ENCODE results near the gene SLC29A3.
"Not testable (repeated sequence)": the region's sequence is repeated elsewhere in the genome, so short reads cannot be mapped to it uniquely, and the experiment has no call there.

The SLC29A3 gene

DNA sequence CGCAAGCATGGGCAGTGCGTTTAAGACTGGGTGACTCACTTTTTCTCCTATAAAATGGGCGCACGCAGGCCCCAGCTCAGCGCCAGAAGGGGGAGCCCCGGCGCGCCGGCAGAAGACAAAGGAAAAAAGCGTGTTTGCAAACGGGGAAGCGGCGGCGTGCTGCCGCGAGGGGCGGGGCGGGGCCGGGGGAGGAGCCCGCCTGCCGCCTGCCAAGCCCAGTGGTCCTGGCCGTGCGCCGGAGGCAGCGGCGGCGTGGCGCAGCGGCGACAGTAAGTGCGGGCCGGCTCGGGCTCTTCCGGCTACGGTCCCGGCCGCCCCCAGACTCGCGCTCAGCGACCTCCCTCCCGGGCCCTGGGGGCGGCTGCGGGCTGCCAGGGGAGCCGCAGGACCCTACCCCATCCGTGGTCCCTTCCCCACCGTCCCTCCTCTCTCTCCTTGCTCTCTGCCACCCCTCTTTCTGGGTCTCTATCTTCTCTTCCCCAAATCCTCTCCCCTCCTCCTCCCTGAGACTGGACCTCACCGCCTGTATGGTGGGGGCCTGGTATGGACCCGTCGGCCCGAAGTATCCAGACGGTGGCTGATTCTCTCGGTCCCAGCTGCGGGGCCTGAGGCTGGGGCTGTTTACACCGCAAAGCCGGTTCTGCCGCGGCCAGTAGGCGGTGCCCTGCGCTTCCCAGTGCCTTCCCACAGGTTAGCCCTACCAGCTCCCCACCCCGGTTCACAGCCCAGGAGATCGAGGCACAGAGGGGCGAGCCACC, at the start of gene SLC29A3:
Gene SLC29A3 (plus strand): TSS at position 218 of the 758 bp plus-strand sequence. CDS start 51 bp downstream, at position 269.
- no peak for DNase-seq

DNA sequence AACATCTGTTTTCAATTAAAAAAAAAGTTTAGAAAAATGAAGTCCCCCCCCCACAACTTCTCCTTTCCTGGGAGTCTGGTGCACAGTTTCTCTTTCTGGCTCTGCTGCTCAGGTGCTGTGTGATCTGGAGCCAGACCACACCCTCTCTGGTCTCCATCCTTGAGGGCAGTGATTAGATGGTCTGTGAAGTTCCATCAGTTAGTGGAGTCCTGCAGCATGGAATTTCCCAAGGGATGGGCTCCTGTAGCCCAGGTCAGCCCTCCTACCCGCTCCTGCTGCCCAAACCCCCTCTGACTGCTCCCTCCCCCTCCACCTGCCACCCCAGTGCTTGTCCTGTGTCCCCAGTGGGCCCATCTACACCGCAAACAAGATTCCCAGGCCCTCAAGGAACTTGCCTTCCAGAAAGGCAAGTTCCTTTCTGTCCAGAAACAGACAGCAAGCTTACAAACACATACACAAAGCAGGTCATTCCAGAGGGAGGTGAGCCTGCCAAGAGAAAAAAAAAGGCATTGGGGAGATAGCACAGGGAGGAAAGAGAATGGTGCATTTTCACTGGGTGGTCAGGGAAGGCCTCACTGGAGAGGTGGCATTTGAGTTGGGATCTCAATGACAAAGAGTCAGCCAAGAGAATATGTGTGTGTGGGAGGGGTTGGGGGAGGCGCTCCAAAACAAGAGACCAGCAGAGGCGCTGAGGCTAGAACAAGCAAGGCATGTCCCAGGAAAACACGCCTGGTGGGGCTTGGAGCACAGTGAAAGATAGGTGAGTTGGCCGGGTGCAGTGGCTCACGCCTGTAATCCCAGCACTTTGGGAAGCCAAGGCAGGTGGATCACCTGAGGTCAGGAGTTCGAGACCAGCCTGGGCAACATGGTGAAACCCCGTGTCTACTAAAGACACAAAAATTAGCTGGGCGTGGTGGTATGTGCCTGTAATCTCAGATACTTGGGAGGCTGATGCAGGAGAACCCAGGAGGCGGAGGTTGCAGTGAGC, 49.5 kb upstream of the SLC29A3 start:
- no peak for DNase-seq

GRCh38 chr10:71270301-71271220, 48.5 kb upstream of the SLC29A3 start:
- DNase-seq: no peak

- DNase-seq: no peak
Measured at GRCh38 chr10:71271662-71272055, 47.4 kb upstream of the SLC29A3 start.

- no peak for DNase-seq
Measured at GRCh38 chr10:71272056-71272771, 46.8 kb upstream of the SLC29A3 start.

DNA sequence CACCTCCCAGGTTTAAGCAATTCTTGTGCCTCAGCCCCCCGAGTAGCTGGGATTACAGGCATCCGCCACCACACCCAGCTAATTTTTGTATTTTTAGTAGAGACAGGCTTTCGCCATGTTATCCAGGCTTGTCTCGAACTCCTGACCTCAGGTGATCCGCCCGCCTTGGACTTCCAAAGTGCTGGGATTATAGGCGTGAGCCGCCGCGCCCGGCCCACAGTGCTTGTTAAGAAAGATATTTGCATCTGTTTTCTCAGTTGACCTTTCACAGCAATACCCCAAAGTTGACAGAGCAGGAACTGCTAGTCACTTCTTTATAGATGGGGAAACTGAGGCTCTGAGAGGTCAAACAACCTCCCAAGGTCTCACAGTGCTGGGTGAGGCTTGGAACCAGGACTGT, 46.1 kb upstream of the SLC29A3 start:
- not testable (repeated sequence) for DNase-seq

- no peak for DNase-seq
Measured at GRCh38 chr10:71273506-71273905, 45.6 kb upstream of the SLC29A3 start.

DNA sequence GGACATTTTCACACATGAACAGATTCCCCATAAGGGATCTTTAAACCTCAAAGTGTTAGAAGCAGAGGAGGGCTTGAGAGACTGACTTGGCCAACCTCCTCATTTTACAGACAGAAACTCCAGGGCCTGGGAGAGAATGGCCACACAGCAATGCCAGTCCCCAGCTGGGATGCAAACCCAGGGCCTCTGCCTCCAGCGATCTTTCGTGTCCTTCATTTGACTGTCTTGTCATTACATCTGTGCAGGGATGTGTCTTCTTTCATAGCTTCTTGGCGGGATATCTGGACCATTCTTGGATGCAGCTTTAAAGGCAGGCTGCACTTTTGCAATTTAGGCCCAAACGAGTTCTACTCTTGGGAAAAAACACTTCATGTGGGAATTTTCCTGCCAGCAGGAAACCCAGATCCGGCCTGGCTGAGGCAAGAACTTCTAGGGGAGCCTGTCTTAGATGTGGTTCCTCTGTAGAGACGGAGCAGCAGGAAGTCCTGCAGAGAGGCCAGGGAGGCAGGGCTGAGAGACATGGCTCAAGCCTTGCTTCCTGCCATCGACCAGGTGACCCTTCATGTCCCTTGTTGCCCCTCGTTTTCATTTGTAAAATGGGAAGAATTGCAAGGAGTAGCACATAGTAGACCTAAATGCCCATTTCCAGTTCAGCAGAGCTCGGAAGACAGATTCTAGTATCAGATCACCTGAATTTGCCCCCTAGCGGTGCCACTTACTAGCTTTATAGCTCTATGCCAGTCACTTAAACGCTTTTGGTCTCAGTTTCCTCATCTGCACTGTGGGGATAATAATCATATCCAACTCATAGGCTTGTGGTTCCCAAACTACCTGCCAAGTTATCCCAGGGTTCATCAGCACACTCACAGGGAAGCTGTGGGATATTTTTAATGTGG, 43.9 kb upstream of the SLC29A3 start:
- DNase-seq: no peak

DNA sequence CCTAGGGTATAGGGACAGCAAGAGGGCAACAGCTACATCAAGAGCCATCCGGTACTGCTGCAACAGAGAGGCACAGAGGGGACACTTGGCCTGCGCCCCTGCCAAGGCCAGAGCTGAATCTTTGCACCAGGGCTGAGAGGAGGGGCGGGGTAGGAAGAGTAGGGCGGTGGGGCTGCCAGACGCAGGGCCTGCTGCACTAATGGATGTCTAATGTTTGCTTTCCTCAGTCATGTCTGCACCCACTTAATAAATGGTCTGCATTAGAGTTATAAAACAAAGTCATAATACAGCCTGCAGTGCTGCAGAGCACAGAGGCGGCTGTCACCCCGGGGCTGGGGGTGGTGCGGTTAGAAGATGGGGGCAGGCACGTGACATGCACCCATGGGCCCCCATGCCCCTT, 42.2 kb upstream of the SLC29A3 start:
- DNase-seq: no peak

GRCh38 chr10:71277914-71278665, 41.0 kb upstream of the SLC29A3 start:
- no peak for DNase-seq

GRCh38 chr10:71278691-71279588, 40.1 kb upstream of the SLC29A3 start:
- DNase-seq: no peak

DNA sequence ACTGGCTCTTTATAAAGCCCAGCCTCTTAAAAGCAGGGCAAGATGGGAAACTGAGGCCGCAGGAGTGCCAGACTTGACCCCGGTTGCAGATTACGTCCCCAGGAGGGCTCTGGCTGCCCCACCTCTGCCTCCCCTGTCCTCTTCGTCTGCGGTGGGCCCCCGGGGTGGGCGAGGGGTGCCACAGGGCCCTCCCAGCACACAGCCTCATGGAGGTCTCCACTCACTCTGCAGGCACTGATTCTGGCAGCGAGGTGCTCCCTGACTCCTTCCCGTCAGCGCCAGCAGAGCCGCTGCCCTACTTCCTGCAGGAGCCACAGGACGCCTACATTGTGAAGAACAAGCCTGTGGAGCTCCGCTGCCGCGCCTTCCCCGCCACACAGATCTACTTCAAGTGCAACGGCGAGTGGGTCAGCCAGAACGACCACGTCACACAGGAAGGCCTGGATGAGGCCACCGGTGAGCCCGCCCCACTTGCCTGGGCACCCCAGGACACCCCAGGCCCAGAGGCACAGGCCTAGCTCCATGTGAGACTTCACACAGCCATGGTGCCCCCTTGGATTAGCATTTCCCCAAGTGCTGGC, 39.4 kb upstream of the SLC29A3 start:
- no peak for DNase-seq

GRCh38 chr10:71280216-71280615, 38.8 kb upstream of the SLC29A3 start:
- no peak for DNase-seq

GRCh38 chr10:71280825-71281224, 38.2 kb upstream of the SLC29A3 start:
- DNase-seq: no peak

DNA sequence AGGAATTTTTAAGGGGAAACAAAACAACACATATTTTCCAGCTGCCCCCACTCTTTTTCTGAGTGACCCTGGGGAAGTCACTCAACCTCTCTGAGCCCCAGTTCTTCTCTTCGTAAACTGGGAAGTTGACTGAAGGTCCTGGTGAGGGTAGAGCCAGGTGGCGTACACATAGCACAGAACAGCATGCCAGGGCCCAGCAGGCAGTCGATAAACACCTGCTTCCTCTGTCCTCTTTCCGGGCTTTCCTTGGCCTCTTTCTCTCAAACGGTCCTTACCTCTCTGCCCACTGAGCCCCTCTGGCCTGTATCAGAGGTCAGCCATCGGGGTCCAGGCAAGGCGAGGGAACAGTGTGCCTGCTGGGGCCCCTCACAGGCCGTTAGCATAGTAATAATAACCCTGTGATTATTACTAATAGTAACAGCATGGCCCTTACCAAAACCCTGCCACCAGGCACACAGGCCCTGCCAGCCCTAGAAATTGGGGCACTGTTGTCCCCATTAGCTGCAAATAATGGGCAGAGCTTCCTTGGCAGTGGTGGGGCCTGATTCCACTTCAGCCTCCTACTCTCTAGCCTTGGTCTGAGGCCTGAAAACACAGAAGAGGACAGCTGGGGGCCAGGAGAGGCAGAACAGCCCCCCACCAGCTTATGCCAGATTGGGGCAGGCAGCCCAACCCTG, 37.3 kb upstream of the SLC29A3 start:
- no peak for DNase-seq

DNA sequence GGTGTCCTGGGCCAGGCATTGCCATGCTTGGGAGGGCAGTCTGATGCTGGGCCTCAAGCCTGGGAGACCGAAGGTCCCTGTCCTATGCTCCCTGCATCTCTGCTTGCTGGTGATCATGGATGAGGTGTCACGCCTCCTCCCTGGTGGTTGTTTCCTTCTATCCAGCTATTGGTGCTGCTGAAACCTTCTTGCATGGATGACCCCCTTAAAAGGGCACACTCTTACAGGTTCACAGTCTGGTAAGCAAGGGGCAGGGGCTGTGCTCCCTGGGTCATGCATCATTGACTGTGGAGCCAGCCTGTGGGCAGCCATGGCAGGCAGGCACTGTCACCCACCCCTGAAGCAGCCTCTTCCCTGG, 36.8 kb upstream of the SLC29A3 start:
- no peak for DNase-seq

DNA sequence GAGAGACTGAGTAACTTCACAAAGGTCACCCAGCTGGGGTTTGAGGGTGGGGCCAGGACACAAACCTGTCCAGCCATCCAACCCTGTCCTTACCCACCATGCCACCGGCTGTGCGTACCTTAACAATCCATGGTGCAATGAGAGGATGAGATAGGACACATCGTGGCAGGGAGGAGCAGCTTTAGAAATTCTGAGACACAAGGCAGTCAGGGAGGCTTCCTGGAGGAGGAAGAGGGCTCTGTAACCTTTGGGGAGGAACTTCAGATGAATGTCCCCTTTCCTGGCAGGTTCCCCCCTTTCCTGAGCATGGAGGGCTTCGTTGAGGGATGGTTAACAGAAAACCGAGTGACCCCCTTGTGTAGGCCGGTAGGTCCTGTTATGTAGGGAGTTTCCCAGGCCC, 35.6 kb upstream of the SLC29A3 start:
- DNase-seq: no peak

DNA sequence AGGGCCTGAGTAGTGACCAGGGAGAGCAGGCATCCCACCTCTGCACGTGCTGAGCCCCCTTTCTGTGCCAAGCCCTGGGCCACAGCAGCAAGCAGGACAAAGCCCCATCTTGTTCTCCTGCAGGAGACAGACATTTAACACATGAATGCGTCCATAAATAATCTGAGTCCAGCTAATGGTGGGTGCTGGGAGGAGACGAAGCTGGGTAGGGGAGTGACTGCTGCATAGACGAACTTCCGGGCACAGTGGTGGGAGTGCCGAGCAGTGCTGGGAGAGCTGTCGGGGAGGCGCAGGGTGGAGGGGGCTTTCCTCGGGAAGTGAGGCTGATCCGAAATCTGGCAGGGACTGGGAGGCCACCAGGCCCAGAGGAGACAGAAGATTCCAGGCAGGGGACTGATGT, 35.2 kb upstream of the SLC29A3 start:
- no peak for DNase-seq
